ENCODE measurements around the gene MMAB. TPM values are rescaled to one million over a fixed set of nuclear protein-coding genes. Genes with fewer than 3 reads are reported as not detected.

MMAB gene
- total RNA-seq, 1 experiment from 2014 or later: 34.9 TPM

DNA sequence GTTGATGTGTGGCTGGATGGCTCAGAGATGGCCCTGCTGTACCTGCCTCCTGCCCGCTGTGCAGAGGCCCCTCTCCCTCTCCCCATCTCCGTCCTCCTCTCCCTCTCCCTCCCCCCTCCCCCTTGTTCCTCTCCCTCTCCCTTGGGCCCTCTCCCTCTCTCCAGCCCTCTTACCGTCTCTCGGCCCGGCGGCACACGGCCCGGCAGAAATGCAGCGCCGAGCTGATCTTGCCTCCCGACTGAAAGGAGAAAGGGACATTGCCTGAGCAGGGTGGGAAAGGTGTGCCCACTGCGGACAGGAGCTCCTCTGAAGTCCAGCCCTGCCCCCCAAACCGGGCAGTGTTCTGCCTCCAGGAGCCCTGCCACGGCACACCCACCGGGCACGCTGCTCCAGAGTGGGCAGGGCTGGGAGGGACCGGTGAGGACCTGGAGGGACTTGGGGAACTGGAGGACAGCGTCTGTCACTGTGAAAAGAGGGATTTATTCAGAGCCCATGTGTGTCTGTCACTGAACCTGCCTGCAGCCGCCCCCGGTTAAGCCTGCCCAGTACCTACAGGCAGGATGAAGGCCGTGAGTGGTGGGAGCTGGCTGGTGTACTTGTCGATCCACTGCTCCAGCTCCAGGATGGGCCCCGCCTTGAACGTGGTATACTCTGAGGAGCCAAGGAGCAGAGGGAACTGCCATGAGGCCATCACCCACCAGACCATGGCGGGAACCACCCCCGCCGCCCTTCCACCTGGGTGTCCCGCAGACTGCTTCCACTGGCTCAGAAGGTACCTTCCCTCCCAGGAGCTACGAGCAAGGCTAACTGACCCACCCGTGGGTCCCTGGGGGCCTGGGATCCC lies 12.2 kb downstream of the MMAB start:
- no peaks in the 10 kb centered on the region for H3K4me1 ChIP-seq (ENCODE audit: control insufficient read depth in 1 of 2, insufficient read depth in 2 of 2, low read length in 2 of 2)
- RAD21 ChIA-PET (ENCODE audit: low non-redundant PET in 1 of 2, low total read pairs in 2 of 2, uncharacterized antibody in 2 of 2, unreplicated experiment in 2 of 2): no interaction called here
- H3K9me2 ChIP-seq (ENCODE audit: insufficient read depth): no peaks in the 10 kb centered on the region
- no peaks in the 10 kb centered on the region for H3K79me2 ChIP-seq (ENCODE audit: insufficient read depth, low read length)
- ATAC-seq (no peak), DNase-seq (ENCODE audit: low read depth, low spot score) (no peak)
- intact Hi-C loops (cut with micrococcal nuclease): no loop called here
- no peaks in the 10 kb centered on the region for H4K20me1 ChIP-seq (ENCODE audit: insufficient read depth)
- H3K4me2 ChIP-seq (ENCODE audit: low read length): no peak overlapping the region
- no peaks in the 10 kb centered on the region for H3K27me3 ChIP-seq (ENCODE audit: insufficient read depth, low read length)
- H3K36me3 ChIP-seq (ENCODE audit: control insufficient read depth in 1 of 2, insufficient read depth in 2 of 2, low read length in 2 of 2): no peaks in the 10 kb centered on the region
- TF ChIP-seq CEBPB (IDR thresholded peaks at IDR 0.05; ENCODE audit: low read depth) (no peak), SRF (IDR thresholded peaks at IDR 0.05; ENCODE audit: low read depth) (no peak), EZH2phosphoT487 (IDR thresholded peaks at IDR 0.05; ENCODE audit: borderline replicate concordance) (no peak), FOSL1 (IDR thresholded peaks at IDR 0.05; ENCODE audit: low read depth) (no peak), ELF1 (IDR thresholded peaks at IDR 0.05; ENCODE audit: borderline replicate concordance, low read depth) (no peak), JUND (IDR thresholded peaks at IDR 0.05) (no peak)
- TF ChIP-seq, protein P1, sequence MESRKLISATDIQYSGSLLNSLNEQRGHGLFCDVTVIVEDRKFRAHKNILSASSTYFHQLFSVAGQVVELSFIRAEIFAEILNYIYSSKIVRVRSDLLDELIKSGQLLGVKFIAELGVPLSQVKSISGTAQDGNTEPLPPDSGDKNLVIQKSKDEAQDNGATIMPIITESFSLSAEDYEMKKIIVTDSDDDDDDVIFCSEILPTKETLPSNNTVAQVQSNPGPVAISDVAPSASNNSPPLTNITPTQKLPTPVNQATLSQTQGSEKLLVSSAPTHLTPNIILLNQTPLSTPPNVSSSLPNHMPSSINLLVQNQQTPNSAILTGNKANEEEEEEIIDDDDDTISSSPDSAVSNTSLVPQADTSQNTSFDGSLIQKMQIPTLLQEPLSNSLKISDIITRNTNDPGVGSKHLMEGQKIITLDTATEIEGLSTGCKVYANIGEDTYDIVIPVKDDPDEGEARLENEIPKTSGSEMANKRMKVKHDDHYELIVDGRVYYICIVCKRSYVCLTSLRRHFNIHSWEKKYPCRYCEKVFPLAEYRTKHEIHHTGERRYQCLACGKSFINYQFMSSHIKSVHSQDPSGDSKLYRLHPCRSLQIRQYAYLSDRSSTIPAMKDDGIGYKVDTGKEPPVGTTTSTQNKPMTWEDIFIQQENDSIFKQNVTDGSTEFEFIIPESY (IDR thresholded peaks at IDR 0.05; ENCODE audit: extremely low read depth, insufficient replicate concordance, low read length): no peak
- no peak overlapping the region for H2AFZ ChIP-seq (ENCODE audit: low read depth, low read length, poor library complexity, severe bottlenecking)
- CTCF ChIA-PET: no interaction called here
- BruUV-seq (replicated peaks): no TSS peak
- H3K4me3 ChIP-seq (replicated peaks in 1 of 2; ENCODE audit: low read depth in 1 of 2, low read length in 2 of 2): no peak overlapping the region
- H3K9ac ChIP-seq (ENCODE audit: low read length): no peak overlapping the region
- no peaks in the 10 kb centered on the region for H3K9me3 ChIP-seq (ENCODE audit: control insufficient read depth in 1 of 2, insufficient read depth in 1 of 2, low read depth in 1 of 2, low read length in 2 of 2)
- POLR2A ChIA-PET: no interaction called here
- H3K27ac ChIP-seq (ENCODE audit: low read depth, low read length): no peak overlapping the region

DNA sequence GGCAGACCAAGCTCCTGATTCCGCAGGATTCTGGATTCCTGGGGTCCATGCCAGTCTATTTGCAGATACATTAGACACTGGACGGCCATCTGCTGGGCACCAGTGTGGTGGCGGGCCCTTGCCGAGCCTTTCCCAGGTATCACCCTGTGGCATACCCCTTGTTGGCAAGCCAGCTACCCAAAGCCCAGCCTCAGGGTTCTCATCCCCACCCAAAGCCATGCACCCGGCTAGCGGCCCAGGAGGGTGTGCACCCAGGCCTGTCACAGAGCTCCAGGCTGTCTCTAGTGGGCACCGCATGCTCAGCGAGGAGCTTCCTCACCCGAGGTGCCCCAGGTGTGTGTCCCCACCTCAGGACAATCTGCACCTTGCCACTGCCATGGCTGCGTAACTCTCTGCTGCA lies 13.7 kb downstream of the MMAB start:
- intact Hi-C loops (cut with micrococcal nuclease): no loop called here
- Histone ChIP-seq H3K9me3 (ENCODE audit: control insufficient read depth in 1 of 2, insufficient read depth in 1 of 2, low read depth in 1 of 2, low read length in 2 of 2) (no peaks in the 10 kb centered on the region), H3K9me2 (ENCODE audit: insufficient read depth) (no peaks in the 10 kb centered on the region), H4K20me1 (ENCODE audit: insufficient read depth) (no peaks in the 10 kb centered on the region), H3K9ac (ENCODE audit: low read length) (no peak overlapping the region), H3K27ac (ENCODE audit: low read depth, low read length) (no peak overlapping the region), H3K4me2 (ENCODE audit: low read length) (no peak overlapping the region), H3K79me2 (ENCODE audit: insufficient read depth, low read length) (no peaks in the 10 kb centered on the region), H3K36me3 (ENCODE audit: control insufficient read depth in 1 of 2, insufficient read depth in 2 of 2, low read length in 2 of 2) (no peaks in the 10 kb centered on the region), H3K27me3 (ENCODE audit: insufficient read depth, low read length) (0 out of 2 replicates have a peak, but pooled peaks cover 2% of the 10 kb centered on the region), H3K4me3 (replicated peaks in 1 of 2; ENCODE audit: low read depth in 1 of 2, low read length in 2 of 2) (no peak overlapping the region), H2AFZ (ENCODE audit: low read depth, low read length, poor library complexity, severe bottlenecking) (no peak overlapping the region), H3K4me1 (ENCODE audit: control insufficient read depth in 1 of 2, insufficient read depth in 2 of 2, low read length in 2 of 2) (no peaks in the 10 kb centered on the region)
- DNase-seq (ENCODE audit: low read depth, low spot score) (no peak), ATAC-seq (no peak)
- ChIA-PET CTCF (no interaction called here), RAD21 (ENCODE audit: low non-redundant PET in 1 of 2, low total read pairs in 2 of 2, uncharacterized antibody in 2 of 2, unreplicated experiment in 2 of 2) (no interaction called here), POLR2A (no interaction called here)
- no TSS peak for BruUV-seq (replicated peaks)
- TF ChIP-seq, protein P2, sequence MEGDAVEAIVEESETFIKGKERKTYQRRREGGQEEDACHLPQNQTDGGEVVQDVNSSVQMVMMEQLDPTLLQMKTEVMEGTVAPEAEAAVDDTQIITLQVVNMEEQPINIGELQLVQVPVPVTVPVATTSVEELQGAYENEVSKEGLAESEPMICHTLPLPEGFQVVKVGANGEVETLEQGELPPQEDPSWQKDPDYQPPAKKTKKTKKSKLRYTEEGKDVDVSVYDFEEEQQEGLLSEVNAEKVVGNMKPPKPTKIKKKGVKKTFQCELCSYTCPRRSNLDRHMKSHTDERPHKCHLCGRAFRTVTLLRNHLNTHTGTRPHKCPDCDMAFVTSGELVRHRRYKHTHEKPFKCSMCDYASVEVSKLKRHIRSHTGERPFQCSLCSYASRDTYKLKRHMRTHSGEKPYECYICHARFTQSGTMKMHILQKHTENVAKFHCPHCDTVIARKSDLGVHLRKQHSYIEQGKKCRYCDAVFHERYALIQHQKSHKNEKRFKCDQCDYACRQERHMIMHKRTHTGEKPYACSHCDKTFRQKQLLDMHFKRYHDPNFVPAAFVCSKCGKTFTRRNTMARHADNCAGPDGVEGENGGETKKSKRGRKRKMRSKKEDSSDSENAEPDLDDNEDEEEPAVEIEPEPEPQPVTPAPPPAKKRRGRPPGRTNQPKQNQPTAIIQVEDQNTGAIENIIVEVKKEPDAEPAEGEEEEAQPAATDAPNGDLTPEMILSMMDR (IDR thresholded peaks at IDR 0.05 in 2 of 3, conservative IDR thresholded peaks at IDR 0.05 in 1 of 3; ENCODE audit: borderline replicate concordance in 1 of 3, insufficient read depth in 1 of 3, low read depth in 2 of 3, low read length in 2 of 3): no peak
- TF ChIP-seq RAD21 (IDR thresholded peaks at IDR 0.05; ENCODE audit: low read depth) (no peak), TCF7L2 (IDR thresholded peaks at IDR 0.05; ENCODE audit: borderline replicate concordance, extremely low read depth, insufficient read depth, insufficient read length) (no peak), FOSL1 (IDR thresholded peaks at IDR 0.05; ENCODE audit: low read depth) (no peak), SP1 (IDR thresholded peaks at IDR 0.05; ENCODE audit: low read depth) (no peak), EZH2phosphoT487 (IDR thresholded peaks at IDR 0.05; ENCODE audit: borderline replicate concordance) (no peak), POLR2A (IDR thresholded peaks at IDR 0.05; ENCODE audit: borderline replicate concordance, extremely low read depth, insufficient read depth, insufficient read length) (no peak)
